DMS153 treated with DMSO at 0.1 percent for 48 hours (cell line): Measurements from ENCODE around the gene SGCA.

Experiments
- DNase-seq: peaks from one replicate; lab custom pipeline; 2025; ENCODE audit not compliant: unreplicated experiment; lab: John Stamatoyannopoulos, UW

The SGCA gene

GRCh38 chr17:50181591-50182560 lies 16.1 kb downstream of the SGCA start:
- no peak for DNase-seq

- no peak for DNase-seq
Measured at GRCh38 chr17:50182783-50183420, 17.1 kb downstream of the SGCA start.

GRCh38 chr17:50183421-50183994 lies 17.7 kb downstream of the SGCA start:
- no peak for DNase-seq

GRCh38 chr17:50184064-50184463 lies 18.3 kb downstream of the SGCA start:
- no peak for DNase-seq

- DNase-seq = no peak
Measured at GRCh38 chr17:50184611-50185398, 19.0 kb downstream of the SGCA start.

- no peak for DNase-seq
Measured at GRCh38 chr17:50185631-50186471, 20.0 kb downstream of the SGCA start.

GRCh38 chr17:50186661-50187393 lies 21.0 kb downstream of the SGCA start:
- no peak for DNase-seq

- DNase-seq = no peak
Measured at GRCh38 chr17:50187394-50187725, 21.6 kb downstream of the SGCA start.

- no peak for DNase-seq
Measured at GRCh38 chr17:50187751-50188530, 22.1 kb downstream of the SGCA start.

- no peak for DNase-seq
Measured at GRCh38 chr17:50188531-50188920, 22.7 kb downstream of the SGCA start.

- no peak for DNase-seq
Measured at GRCh38 chr17:50188921-50189549, 23.2 kb downstream of the SGCA start.

- DNase-seq = no peak
Measured at GRCh38 chr17:50189550-50190292, 23.9 kb downstream of the SGCA start.

- DNase-seq = no peak
Measured at GRCh38 chr17:50190293-50190602, 24.4 kb downstream of the SGCA start.

- no peak for DNase-seq
Measured at GRCh38 chr17:50190603-50191358, 25.0 kb downstream of the SGCA start.

GRCh38 chr17:50191359-50192143 lies 25.7 kb downstream of the SGCA start:
- no peak for DNase-seq

- DNase-seq = no peak
Measured at GRCh38 chr17:50192144-50192617, 26.4 kb downstream of the SGCA start.
